Thyroid gland (tissue), 4 donors: ENCODE data around the gene FAXC. TPM values are rescaled to one million over a fixed set of nuclear protein-coding genes. Genes with fewer than 3 reads are reported as not detected.

ENCODE experiments used
- DNase-seq, 2 donors: peaks; one replicate each; pipeline ENCODE4 v3.0.0-alpha.2; 2019
- H3K27ac ChIP-seq, 3 donors: fragments of 200-600 bp; sonication (generic); 1 replicate in 2 of 3; 2 replicates in 1 of 3; pipeline ENCODE4 v1.5.1; 2016 to 2019; ENCODE audit warnings: mild to moderate bottlenecking in 1 of 3, moderate library complexity in 1 of 3
- H3K27me3 ChIP-seq: fragments of 200-600 bp; sonication (generic); one replicate; pipeline ENCODE4 v1.5.1; 2019
- H3K36me3 ChIP-seq, 2 donors: fragments of 200-600 bp; sonication (generic); one replicate each; pipeline ENCODE4 v1.5.1; 2016 to 2019
- H3K4me1 ChIP-seq, 2 donors: fragments of 200-600 bp; sonication (generic); one replicate each; pipeline ENCODE4 v1.5.1; 2017 to 2019
- H3K4me3 ChIP-seq, 3 donors: fragments of 200-600 bp; sonication (generic); replicated peaks in 1 of 3; 1 replicate in 2 of 3; 2 replicates in 1 of 3; pipeline ENCODE4 v1.5.1; 2016; ENCODE audit warnings: mild to moderate bottlenecking in 1 of 3
- H3K9me3 ChIP-seq: fragments of 200-600 bp; sonication (generic); one replicate; pipeline ENCODE4 v1.5.1; 2017
- CTCF ChIP-seq, 6 experiments: fragments of 200-600 bp in 3 of 6; fragments of 450-650 bp in 3 of 6; sonication (generic) in 3 of 6; IDR thresholded peaks; one replicate each; pipeline ENCODE4 v1.5.1; 2016 to 2019; ENCODE audit warnings: antibody characterized with exemption in 6 of 6, mild to moderate bottlenecking in 2 of 6, inconsistent platforms in 1 of 6, moderate library complexity in 1 of 6
- POLR2A ChIP-seq, 2 donors: fragments of 450-650 bp; IDR thresholded peaks; one replicate each; pipeline ENCODE4 v1.6.1; 2017; ENCODE audit warnings: antibody characterized with exemption in 2 of 2, mild to moderate bottlenecking in 2 of 2, moderate library complexity in 1 of 2
- WGBS, 2 donors: methylation state at CpG; one replicate each; pipeline ENCODE4 v1.1.5; 2017; 5-methylcytosine and 5-hydroxymethylcytosine counted together
- intact Hi-C: fragments of 100-400 bp; cut with DNase I; formaldehyde crosslinking; loops from one replicate; pipeline ENCODE4 v1.15.1; 2023
- total RNA-seq, 4 donors: library from RNA; depleted of rRNA; stranded (reverse); fragments of >200 nt; gene quantifications; one replicate each; pipeline ENCODE4 v1.2.3, GENCODE V29; 2016

The FAXC gene
- total RNA-seq, 4 donors from 2014 or later: 0.71 to 6.4 (median 3.4) TPM

GRCh38 chr6:99334526-99335127 lies 14.8 kb downstream of the FAXC start:
- no peaks in the 10 kb centered on the region for H3K27me3 ChIP-seq
- 37 to 42% methylated on average over 2 of the region's 2 CpGs for WGBS, 2 donors
- H3K36me3 ChIP-seq: no peaks in the 10 kb centered on the region
- H3K9me3 ChIP-seq: no peaks in the 10 kb centered on the region
- no peaks in the 10 kb centered on the region for H3K4me1 ChIP-seq
- H3K27ac ChIP-seq: no peak overlapping the region
- TF ChIP-seq POLR2A (IDR thresholded peaks at IDR 0.05) (no peak), CTCF (IDR thresholded peaks at IDR 0.05) (peak in 4 of 6 experiments; percentile 44 to 54 (median 52))
- peak; percentile 16 to 21 for DNase-seq
- intact Hi-C loops: loop anchor here (10.0 kb wide), 1 partner anchor 70 kb away; no protein-coding TSS in a partner anchor
- H3K4me3 ChIP-seq: no peak overlapping the region

- WGBS, 2 donors: 87% methylated on average over 6 of the region's 6 CpGs
- H3K36me3 ChIP-seq: no peaks in the 10 kb centered on the region
- H3K27me3 ChIP-seq: no peaks in the 10 kb centered on the region
- H3K9me3 ChIP-seq: no peaks in the 10 kb centered on the region
- no peaks in the 10 kb centered on the region for H3K4me1 ChIP-seq
- DNase-seq: no peak
- intact Hi-C loops: loop anchor here (10.0 kb wide), 1 partner anchor 72 kb away; no protein-coding TSS in a partner anchor
- H3K4me3 ChIP-seq: no peak overlapping the region
- TF ChIP-seq POLR2A (IDR thresholded peaks at IDR 0.05): no peak
- no peak for TF ChIP-seq CTCF (IDR thresholded peaks at IDR 0.05)
- H3K27ac ChIP-seq: no peak overlapping the region
Measured at GRCh38 chr6:99333068-99333467, 16.4 kb downstream of the FAXC start.

- no peak overlapping the region for H3K4me3 ChIP-seq
- WGBS, 2 donors: 77 to 78% methylated on average over 3 of the region's 3 CpGs
- no peaks in the 10 kb centered on the region for H3K4me1 ChIP-seq
- intact Hi-C loops: loop anchor here (10.0 kb wide), 1 partner anchor 73 kb away; no protein-coding TSS in a partner anchor
- H3K27ac ChIP-seq: no peak overlapping the region
- no peak for DNase-seq
- TF ChIP-seq CTCF (IDR thresholded peaks at IDR 0.05) (no peak), POLR2A (IDR thresholded peaks at IDR 0.05) (no peak)
- H3K9me3 ChIP-seq: no peaks in the 10 kb centered on the region
- H3K36me3 ChIP-seq: no peaks in the 10 kb centered on the region
- no peaks in the 10 kb centered on the region for H3K27me3 ChIP-seq
Measured at GRCh38 chr6:99331531-99331930, 17.9 kb downstream of the FAXC start.

GRCh38 chr6:99330159-99330558 lies 19.3 kb downstream of the FAXC start:
- DNase-seq: peak; percentile 49 to 54
- Histone ChIP-seq H3K9me3 (no peaks in the 10 kb centered on the region), H3K27me3 (no peaks in the 10 kb centered on the region), H3K4me1 (no peaks in the 10 kb centered on the region), H3K4me3 (no peak overlapping the region), H3K36me3 (no peaks in the 10 kb centered on the region), H3K27ac (no peak overlapping the region)
- 7 to 9% methylated on average over 2 of the region's 2 CpGs for WGBS, 2 donors
- intact Hi-C loops: loop anchor here (10.0 kb wide), 1 partner anchor 75 kb away; no protein-coding TSS in a partner anchor
- TF ChIP-seq POLR2A (IDR thresholded peaks at IDR 0.05) (no peak), CTCF (IDR thresholded peaks at IDR 0.05) (peak in 5 of 6 experiments; percentile 44 to 71 (median 61))

GRCh38 chr6:99324996-99325395 lies 24.5 kb downstream of the FAXC start:
- intact Hi-C loops: no loop called here
- Histone ChIP-seq H3K9me3 (no peaks in the 10 kb centered on the region), H3K36me3 (no peaks in the 10 kb centered on the region), H3K4me3 (no peak overlapping the region), H3K27ac (no peak overlapping the region), H3K4me1 (no peaks in the 10 kb centered on the region), H3K27me3 (no peaks in the 10 kb centered on the region)
- DNase-seq: no peak
- no peak for TF ChIP-seq POLR2A (IDR thresholded peaks at IDR 0.05)
- no peak for TF ChIP-seq CTCF (IDR thresholded peaks at IDR 0.05)
